ENCODE results near the gene RNF130. TPM values are rescaled to one million over a fixed set of nuclear protein-coding genes. Genes with fewer than 3 reads are reported as not detected.
"Not testable (repeated sequence)": the region's sequence is repeated elsewhere in the genome, so short reads cannot be mapped to it uniquely, and the experiment has no call there.

RNF130 gene
- total RNA-seq, 1 donor from 2014 or later = 86.7 TPM

DNA sequence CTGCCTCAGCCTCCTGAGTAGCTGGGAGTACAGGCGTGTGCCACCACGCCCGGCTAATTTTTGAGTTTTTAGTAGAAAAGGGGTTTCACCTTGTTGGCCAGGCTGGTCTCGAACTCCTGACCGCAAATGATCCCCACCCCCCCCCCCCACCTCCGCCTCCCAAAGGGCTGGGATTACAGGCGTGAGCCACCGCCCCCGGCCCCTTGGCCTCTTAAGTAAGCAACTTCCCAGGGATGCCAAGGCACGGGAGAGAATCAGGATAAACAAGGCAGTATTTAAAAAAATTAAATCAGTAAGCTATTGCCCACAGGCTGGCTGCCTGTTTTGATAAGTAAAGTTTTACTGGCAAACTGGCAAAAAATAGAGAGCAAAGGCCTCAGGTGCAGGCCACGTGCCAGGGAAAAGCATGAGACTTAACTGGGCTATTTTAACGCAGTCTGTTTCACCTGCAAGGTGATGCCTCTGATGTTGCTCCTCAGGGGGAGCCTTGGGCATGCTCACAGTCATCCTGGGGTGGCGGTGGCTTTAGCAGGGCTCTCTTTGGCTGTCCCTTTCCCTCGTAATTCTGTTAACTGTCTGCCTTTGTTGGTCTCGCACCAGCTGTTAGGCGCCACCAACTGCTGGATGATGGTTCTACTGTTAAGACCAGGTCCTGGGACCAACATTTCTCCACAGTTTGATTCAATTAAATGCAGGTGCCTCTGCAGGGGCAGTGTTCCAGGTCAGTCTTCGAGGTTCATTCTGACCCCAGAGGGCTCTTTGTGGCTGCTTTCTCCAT, 19.4 kb upstream of the RNF130 start:
- TF ChIP-seq, protein P1, sequence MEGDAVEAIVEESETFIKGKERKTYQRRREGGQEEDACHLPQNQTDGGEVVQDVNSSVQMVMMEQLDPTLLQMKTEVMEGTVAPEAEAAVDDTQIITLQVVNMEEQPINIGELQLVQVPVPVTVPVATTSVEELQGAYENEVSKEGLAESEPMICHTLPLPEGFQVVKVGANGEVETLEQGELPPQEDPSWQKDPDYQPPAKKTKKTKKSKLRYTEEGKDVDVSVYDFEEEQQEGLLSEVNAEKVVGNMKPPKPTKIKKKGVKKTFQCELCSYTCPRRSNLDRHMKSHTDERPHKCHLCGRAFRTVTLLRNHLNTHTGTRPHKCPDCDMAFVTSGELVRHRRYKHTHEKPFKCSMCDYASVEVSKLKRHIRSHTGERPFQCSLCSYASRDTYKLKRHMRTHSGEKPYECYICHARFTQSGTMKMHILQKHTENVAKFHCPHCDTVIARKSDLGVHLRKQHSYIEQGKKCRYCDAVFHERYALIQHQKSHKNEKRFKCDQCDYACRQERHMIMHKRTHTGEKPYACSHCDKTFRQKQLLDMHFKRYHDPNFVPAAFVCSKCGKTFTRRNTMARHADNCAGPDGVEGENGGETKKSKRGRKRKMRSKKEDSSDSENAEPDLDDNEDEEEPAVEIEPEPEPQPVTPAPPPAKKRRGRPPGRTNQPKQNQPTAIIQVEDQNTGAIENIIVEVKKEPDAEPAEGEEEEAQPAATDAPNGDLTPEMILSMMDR (IDR thresholded peaks at IDR 0.05) = peak in 1 of 3 experiments; percentile 9
- Histone ChIP-seq H3K27ac (peak overlapping the region in 1 of 2 donors; percentile 59), H3K9me3 (no peaks in the 10 kb centered on the region), H3K36me3 (no peaks in the 10 kb centered on the region), H3K4me1 (no peaks in the 10 kb centered on the region), H3K4me3 (peak overlapping the region; percentile 56 to 69), H3K27me3 (no peaks in the 10 kb centered on the region)
- intact Hi-C loops (cut with DNase I) = loop anchor here (1.0 kb wide), 2 partner anchors 20 to 105 kb away; partner anchors contain the start of gene RNF130
- DNase-seq (ENCODE audit: low spot score in 2 of 2) = peak in 1 of 2 donors; percentile 46

DNA sequence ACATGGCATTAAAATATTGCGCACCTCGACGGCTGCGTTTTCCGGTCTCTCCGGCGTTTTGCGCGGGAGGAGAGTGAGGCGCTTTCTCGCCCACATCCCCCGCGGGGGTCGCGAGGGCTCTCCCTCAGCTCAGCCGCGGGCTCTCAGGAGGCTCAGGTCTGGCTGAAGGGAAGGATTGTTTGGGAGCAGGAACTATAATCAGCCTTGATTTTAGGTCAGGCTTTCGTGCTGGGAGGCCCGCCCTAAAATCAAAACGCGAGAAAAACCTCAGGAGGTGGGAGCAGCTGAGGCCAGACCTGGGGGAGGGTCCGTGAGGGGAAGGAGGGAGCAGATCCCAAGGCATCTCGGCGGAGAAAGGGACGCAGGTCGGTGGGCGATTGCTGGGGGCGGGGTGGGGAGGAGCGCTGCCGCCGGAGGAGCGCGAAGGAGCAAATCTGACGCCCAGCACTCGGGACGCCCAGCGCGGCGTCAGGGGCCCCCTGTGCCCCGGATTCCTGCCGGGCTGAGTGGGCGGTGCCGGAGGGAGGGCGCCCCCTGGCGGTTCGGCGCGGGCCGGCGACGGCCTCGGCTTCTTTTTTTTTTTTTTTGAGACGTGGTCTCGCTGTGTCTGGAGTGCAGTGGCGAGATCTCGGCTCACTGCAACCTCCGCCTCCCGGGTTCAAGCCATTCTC, 18.7 kb upstream of the RNF130 start:
- Histone ChIP-seq H3K4me3 (peak overlapping the region; percentile 56 to 69), H3K27ac (peak overlapping the region; percentile 39 to 59), H3K36me3 (no peaks in the 10 kb centered on the region), H3K27me3 (no peaks in the 10 kb centered on the region), H3K9me3 (no peaks in the 10 kb centered on the region), H3K4me1 (no peaks in the 10 kb centered on the region)
- TF ChIP-seq, protein P1 (IDR thresholded peaks at IDR 0.05) = peak; percentile 75 to 83 (median 80)
- DNase-seq (ENCODE audit: low spot score in 2 of 2) = peak in 1 of 2 donors; percentile 79
- intact Hi-C loops (cut with DNase I) = loop anchor here (1.0 kb wide), 2 partner anchors 19 to 104 kb away; partner anchors contain the start of gene RNF130

DNA sequence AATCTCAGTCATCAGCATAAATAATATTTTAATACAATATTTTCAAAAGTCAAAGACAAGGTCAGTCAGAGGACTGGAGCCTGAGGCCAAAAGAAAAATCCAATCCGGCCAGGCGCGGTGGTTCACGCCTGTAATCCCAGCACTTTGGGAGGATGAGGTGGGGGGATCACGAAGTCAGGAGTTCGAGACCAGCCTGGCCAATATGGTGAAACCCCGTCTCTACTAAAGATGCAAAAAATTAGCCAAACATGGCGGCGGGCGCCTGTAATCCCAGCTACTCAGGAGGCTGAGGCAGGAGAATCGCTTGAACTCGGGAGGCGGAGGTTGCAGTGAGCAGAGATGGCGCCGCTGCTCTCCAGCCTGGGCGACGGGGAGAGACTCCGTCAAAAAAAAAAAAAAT, 18.1 kb upstream of the RNF130 start:
- H3K4me3 ChIP-seq = peak overlapping the region; percentile 56 to 69
- not testable (repeated sequence) for H3K36me3 ChIP-seq, H3K27ac ChIP-seq, H3K27me3 ChIP-seq, H3K4me1 ChIP-seq, H3K9me3 ChIP-seq
- intact Hi-C loops (cut with DNase I) = loop anchor here (1.0 kb wide), 2 partner anchors 18 to 103 kb away; partner anchors contain the start of gene RNF130
- DNase-seq (ENCODE audit: low spot score in 2 of 2) = peak in 1 of 2 donors; percentile 56

DNA sequence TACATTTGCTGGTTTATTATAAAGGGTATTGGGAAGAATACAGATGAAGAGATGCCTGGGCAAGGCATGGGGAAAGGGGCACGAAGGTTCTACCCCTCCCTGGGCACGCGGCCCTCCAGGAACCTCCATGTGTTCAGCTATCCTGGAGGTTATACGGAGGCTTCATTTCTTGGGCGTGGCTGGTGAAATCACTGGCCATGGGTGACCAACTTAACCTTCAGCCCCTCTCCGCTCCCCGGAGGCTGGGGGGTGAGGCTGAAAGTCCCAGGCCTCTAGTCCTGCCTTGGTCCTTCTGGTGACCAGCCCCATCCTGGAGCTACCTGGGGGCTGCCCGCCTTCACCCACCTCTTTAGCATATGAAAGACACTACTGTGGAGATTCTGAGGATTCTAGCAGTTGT, 17.0 kb upstream of the RNF130 start:
- Histone ChIP-seq H3K9me3 (no peaks in the 10 kb centered on the region), H3K4me1 (no peaks in the 10 kb centered on the region), H3K27me3 (no peaks in the 10 kb centered on the region), H3K4me3 (no peak overlapping the region), H3K36me3 (no peaks in the 10 kb centered on the region), H3K27ac (no peak overlapping the region)
- intact Hi-C loops (cut with DNase I) = no loop called here
- TF ChIP-seq, protein P1 (IDR thresholded peaks at IDR 0.05) = no peak
- peak in 1 of 2 donors; percentile 42 for DNase-seq (ENCODE audit: low spot score in 2 of 2)

DNA sequence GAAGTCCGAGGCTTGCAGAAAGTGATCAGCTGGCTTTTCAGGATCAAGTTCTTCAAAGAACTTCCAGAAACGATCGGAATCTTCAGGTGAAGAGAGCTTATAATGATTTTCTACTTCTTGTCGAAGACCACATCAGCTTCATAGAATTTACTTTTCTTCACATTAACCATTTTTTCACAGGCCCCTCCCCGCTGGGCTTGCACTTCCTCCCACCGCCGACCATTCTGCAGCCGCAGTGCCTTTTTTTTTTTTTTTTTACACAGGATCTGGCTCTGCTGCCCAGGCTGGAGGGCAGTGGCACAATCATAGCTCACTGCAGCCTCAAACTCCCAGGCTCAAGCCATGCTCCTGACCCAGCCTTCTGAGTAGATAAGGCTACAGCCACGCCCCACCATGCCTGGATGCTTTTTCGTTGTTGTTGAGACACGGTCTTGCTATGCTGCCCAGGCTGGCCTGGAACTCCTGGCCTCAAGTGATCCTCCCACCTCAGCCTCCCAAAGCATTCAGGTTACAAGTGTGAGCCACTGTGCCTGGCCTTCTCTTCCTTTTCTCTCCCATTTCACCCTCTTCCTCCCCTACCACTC, 15.3 kb upstream of the RNF130 start:
- Histone ChIP-seq H3K27ac (no peak overlapping the region), H3K9me3 (no peaks in the 10 kb centered on the region), H3K4me3 (no peak overlapping the region), H3K36me3 (no peaks in the 10 kb centered on the region), H3K4me1 (no peaks in the 10 kb centered on the region), H3K27me3 (no peaks in the 10 kb centered on the region)
- intact Hi-C loops (cut with DNase I) = no loop called here
- peak in 1 of 2 donors; percentile 43 for DNase-seq (ENCODE audit: low spot score in 2 of 2)
- TF ChIP-seq, protein P1 (IDR thresholded peaks at IDR 0.05) = no peak
